GM21737 (cell line): ENCODE data around the gene TMEM272.

Experiments used
- ATAC-seq: cut with Tn5 transposase; IDR thresholded peaks from one replicate; pipeline ENCODE4 v1.9.1; 2021; ENCODE audit warnings: mild to moderate bottlenecking, moderate library complexity; ENCODE audit not compliant: unreplicated experiment

Gene TMEM272, protein sequence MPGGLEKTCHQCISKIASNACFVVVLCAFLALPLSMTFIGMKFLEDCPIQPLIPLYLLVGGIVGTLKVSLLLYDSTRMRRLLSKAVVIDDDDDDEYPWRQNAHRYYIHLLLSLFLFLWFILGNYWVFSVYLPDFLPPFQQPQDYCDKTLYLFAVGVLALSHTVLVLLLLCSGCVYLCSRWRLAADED

DNA sequence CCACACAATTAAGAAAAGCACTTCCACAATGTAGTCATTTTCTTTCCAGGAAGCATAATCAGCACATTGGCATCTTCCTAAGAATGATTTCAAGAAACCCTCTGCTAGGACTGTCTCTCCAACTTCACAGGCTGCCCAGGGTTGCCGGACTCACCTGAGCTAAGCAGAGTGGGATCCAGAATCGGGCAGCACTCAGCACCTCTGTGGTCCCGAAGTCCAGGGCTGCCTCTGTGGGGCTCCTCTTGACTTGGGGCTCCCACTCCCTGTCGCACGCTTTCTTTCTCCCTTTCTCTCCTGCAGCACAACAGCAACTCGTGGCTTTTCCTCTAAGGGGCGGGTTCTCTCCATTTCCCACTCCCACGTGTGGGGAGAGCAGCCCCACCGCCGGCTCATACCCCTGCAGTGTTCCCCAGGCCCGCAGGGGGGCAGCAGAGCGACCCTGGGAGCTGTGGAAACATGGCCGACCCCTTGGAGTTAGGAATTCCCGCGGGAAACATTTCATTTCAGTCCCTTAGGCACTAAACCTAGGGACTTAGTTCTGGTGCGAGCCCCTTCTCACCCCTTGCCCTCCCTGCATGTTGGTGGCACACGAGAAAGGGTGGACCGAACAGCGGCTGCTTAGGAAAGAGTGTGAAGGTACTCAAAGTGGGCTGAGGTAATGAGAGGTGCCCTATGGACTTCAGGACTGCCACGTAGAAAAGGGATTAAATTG is at the start of gene TMEM272:
TSS of gene TMEM272 (minus strand) at position 316 of the 712 bp plus-strand sequence. CDS start 6,647 bp downstream, outside the sequence.
- no peak for ATAC-seq

DNA sequence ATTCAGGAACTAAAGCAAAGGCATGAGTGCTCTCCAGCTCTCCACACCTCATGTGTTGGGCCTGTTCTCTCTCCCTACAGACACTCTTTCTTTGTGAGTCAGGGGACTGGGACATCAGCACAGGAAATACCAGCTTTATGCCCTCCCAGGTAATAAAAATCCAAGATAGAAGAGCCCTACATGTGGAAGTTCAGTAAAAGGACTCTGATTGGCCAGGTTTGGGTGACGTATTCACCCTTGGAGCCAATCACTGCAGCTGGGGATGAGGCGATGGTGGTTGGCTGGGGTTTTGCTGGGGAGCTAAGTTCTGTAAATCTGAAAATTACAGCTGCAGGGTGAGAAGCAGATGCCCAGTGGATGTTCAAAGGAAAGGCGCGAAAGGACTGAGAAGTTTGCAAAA is 49.3 kb upstream of the TMEM272 start:
- ATAC-seq, result no peak

DNA sequence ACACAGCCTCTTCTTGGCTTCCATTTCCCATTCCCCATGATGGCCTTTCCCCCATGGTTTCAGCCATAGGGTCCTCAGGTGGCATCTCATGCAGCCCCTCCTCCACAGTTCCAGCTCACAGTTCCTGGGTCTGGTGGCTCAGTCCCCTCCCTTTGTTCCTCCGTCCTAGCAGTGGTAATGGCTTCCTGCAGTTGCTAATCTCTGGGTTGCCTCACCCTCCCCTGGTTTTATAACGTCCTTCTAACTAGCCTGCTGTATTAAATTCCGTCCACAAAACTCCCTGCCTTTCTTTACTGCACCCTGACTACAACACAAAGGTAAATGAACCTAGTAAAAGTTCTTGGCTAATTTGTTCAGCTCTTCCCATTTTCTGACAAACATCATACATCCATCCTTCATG is 47.7 kb upstream of the TMEM272 start:
- no peak for ATAC-seq

DNA sequence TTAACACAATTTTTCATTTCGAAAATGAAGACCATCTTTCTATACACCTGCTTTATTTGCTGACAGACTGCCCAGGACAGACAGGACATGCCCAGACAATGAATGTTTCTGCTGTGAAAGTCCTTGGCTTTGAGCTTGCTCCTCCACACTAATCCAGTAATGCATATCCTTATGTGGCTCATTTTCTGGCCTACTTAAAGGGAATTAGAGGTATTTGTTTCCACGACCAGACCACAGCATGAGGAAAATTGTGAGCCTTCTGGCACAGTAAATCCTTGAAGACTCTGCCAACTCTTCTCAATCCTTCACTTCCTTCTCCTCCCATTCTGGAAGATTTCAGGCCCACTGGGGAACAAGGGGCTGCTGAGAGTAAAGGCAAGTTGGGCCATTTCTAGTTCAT is 42.5 kb upstream of the TMEM272 start:
- ATAC-seq, result no peak

DNA sequence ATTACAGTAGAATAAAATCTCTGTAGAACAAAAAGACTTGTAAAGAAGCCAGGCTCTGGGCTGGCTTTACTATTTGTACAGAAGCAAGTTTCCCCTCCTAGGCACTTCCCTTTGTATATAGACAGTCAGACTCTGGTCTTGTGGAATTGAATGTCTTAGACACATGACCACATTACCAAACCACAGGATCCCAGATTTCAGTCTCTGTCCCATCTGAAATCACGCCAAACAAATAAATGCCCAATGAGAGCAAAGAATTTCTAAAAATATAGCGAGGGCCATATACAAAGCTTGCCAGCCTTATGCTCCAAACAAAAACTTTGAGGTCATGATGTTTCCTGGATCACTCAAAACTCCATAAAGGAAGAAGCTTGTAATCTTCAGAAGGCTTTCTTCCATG is 40.7 kb upstream of the TMEM272 start:
- no peak for ATAC-seq

DNA sequence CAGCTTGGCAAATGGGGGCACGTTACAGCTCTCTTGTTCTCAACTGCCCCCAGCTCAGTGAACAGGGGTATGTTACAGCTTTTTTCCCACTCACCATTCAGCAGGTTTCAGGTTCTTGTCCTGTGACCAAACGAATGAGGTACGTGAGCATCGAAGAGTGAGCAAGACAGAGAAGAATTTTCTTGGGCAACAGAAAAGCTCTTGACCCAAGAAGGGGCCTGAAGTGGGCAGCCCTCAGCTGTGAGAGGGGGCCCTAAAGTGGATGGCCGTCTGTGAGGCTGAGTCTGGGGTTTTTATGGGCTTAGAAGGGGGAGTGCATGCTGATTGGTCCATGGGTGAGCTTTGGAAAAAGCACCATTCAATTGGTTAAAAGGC is 38.2 kb upstream of the TMEM272 start:
- no peak for ATAC-seq

DNA sequence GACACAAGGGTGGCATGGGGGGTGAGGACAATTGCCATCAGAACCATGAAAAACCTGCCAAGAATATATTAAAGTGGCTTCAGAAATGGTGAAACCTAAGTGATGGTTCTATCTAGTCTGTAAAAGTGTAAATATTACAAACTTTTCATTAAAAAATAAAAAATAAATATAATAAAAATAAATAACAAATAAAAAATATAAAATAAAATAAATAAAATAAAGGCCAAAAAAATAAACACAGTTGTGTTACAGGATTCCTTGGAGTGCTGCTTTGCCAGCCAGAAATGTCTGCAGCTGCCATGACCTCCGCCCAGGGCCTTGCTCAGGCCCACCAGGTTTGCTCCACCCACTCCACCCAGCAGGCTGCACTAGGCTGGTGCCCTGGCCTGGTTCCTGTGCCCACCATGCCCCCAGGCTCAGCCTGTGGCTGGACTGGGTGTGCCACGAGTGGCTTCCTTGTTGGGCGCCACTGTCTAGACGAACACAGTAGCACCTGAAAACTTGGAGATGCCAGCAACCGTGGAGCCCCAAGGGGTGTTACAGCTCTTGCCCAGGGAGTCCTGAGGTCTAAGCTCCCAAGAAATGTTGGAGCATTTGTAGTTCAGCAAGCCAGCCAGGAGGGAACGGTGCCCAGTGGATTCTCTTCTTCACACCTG is 37.7 kb upstream of the TMEM272 start:
- no peak for ATAC-seq

DNA sequence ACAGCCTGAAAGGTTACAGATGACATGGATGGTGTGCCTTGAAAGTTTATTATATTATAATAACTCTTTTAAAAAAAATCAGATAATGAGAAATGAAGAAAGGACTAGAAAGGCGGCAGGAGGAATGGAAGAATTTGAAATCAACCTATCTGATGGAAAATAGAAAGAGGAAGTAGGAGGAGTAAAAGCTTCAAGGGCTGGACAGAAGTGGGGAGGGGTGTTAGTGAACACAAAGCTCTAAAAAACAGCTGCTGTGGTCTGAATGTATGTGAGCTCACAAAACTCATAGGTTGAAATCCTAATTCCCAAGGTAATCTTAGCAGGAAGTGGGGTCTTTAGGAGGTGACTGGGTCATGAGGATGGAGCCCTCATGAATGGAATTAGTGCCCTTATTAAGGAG is 36.3 kb upstream of the TMEM272 start:
- no peak for ATAC-seq

DNA sequence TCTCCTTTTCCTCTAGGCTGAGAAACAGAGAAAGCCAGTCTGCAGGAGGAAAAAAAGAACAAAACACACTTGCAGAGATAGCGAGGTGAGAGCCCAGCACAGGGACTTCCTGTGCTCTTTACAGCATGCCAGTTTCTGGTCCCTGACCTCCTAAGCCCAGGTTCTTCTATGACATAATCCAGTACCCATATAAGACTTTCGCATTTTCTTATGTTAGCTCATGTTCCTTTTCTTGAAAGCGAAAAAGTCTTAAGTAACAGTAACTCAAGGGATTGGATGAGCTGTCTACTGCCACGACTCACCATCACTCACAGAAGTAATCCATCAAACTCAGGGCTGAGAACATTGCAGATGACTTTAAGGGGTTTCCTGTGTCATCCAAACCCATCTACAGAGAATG is 34.2 kb upstream of the TMEM272 start:
- no peak for ATAC-seq

DNA sequence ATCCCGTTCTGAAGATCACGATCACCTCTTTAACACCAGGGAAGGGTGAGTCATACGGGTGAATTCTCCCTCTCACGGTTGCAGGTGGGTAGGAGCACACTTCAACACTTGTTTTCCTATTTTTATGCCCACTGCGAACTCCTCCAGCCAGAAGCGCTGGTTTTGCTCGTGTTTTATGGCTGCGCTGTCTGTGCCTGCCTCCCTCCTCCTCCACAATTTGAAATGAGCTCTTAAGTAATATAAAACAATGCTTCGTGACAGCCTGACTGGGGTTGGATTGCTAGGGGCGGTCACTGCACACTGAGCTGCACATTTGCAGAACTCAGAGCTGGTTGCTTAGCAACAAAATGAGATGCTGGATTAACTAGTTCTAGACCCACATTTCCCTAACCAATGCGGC is 29.7 kb upstream of the TMEM272 start:
- no peak for ATAC-seq

DNA sequence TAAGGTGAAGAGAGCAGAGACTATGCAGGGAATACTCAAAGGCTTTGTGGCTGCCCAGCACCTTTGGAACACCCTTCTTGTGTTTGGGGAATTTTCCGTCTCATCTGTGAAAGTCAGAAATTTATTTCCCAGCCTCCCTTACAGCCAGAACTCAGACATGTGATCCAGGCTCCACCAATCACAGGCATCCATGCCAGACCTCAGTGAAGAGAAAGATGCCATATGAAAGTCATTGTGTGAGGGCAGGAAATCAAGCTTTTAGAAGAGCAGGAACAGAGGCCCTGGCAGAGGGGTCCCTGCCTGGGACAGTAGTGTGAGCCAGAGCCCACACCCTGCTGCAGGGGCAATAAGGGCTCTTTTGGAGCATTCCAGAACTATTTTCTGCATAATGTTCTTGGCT is 28.9 kb upstream of the TMEM272 start:
- ATAC-seq, result no peak

DNA sequence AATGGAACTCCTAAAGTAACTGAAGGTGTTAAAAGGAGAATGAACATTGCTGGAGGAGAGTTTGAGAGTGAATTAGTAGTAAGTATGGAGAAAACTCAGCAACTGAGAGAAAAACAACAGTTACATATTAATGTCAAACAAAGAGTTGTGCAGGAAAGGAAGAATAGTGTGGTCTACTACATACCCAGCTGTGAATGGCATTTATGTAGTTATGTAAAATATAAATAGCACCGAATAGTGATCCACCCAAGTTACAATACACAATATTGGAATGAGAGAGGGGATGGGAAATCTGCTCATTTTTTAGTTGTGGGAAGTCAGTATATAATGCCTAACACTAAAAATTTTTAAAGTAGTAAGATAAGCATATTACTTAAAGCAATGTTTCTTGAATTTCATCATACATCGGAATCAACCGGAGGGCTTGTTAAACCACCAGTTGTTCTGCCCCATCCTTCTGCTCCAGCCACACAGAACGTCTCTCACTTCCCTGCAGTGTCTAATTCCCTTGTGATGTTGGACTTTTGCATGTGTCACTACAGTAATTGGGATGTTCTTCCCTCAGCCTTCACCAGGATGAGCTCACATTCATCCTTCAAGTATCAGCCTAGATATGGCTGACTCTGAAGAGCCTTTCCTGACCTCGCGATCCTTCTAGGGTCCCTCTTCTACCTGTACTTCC is 28.3 kb upstream of the TMEM272 start:
- ATAC-seq, result no peak

DNA sequence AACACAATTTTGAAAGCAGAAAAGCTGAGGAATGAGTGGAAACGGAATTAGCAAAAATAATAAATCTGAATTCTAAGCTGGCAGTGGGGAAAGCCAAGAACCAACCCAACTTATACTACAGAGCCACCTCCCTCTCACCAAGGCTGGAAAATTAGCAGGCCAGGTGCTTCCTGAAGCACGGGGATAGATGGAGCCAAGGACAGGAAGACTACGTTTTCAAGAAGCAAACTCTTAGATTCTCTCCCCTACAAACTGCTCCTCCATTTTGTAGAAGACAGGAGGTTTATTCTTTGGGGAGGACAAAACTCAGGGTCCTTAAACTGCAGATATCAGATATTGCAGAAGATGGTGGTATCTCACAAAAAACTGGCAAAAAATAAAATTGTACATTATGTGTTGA is 25.6 kb upstream of the TMEM272 start:
- no peak for ATAC-seq

DNA sequence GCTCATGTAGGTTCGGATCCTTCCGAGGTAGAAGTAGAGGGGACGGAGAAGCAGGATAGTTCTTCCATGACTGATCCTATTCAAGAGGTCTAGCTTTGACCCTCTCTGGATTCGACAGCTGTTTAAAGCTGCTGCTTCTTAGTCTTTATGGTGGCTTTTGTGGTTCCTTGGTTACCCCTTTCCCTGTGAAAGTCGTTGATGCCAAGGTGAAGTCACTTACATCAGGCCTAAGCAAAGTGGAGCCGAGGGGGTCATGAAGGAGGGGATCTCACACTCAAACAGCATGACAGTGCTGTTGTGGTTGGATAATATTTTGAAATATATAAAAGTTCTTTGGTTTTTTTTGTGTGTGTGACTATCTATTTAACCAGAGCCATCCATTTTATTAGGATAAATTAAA is 24.9 kb upstream of the TMEM272 start:
- ATAC-seq, result no peak

DNA sequence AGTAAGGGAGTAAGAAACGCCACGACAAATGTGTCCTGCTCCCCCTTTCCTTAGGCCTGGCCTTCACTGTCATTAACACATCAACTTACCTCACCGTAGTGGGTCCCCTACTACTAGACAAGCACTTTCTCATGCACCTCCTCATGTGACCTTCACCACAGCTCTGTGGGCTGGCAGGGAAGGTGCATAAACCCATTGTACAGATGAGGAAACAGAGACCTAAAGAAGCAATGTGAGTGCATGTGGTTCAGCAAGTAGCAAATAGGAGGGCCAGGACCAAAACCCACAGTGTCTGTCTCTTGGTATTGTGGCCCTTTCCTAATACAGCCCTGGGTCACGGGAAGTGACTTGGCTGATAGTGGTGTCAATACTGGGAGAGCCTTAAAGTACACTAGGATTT is 22.1 kb upstream of the TMEM272 start:
- no peak for ATAC-seq

DNA sequence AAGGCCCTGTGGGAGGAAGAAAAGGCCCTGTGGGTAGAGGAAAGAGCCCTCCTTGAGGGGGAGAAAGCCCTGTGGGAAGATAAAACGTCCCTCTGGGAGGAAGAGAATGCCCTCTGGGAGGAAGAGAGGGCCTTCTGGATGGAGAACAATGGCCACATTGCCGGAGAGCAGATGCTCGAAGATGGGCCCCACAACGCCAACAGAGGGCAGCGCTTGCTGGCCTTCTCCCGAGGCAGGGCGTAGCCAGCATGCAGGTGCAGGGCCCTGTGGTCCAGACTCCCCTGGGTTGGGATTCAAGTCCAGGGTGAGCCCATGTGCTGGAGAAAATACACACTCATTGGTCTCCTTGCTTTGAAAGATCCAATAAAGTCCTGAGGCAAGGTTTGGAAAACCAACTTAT is 20.9 kb upstream of the TMEM272 start:
- ATAC-seq, result no peak

DNA sequence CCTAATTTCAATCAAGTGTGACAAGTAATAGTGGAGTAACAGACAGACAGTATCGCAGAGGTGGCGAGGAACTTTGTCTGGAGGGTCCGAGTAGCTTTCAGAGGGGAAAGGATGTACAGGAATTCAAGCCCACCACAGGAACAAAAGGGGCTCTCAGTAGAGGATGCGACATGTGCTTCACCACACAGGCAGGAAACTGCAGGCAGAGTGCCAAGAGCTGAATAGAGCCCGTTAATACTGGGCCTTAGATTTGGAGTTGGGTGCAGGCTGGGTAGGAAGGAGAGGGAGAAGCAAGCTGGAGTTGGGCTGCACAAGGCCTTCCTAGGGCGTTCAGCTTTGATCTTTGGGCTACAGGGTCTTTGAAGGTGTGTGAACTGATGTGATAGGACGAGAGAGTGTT is 18.0 kb upstream of the TMEM272 start:
- no peak for ATAC-seq

DNA sequence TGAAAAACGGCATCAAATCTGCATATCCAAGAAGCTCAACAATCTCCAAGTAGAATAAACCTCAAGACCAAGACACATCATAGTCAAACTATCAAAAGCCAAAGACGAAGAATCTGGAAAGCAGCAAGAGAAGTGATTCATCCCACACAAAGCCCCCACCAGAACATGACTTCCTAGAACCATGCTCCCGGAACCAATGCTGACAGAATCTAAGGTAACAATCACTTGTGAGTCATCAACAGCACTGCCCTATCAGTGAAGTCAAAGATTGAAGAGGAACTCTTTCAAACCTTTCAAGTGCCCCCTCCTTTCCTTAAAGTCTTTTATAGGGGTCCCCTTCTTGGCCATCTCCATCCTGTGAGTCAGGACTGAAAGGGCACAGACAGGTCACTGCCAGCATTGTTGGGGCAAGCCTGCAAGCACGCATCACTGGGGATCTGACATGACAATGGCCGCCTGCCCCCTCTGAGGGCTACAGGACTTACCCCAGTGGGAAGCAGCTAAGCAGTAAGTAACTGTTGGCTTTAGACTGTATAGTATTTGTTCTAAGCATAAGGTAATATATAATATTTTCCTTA is 16.8 kb upstream of the TMEM272 start, which contains the start of gene CCDC70:
TSS of gene CCDC70 (plus strand) at position 247 of the 578 bp plus-strand sequence. CDS start 3,443 bp downstream, outside the sequence.
- ATAC-seq, result no peak

DNA sequence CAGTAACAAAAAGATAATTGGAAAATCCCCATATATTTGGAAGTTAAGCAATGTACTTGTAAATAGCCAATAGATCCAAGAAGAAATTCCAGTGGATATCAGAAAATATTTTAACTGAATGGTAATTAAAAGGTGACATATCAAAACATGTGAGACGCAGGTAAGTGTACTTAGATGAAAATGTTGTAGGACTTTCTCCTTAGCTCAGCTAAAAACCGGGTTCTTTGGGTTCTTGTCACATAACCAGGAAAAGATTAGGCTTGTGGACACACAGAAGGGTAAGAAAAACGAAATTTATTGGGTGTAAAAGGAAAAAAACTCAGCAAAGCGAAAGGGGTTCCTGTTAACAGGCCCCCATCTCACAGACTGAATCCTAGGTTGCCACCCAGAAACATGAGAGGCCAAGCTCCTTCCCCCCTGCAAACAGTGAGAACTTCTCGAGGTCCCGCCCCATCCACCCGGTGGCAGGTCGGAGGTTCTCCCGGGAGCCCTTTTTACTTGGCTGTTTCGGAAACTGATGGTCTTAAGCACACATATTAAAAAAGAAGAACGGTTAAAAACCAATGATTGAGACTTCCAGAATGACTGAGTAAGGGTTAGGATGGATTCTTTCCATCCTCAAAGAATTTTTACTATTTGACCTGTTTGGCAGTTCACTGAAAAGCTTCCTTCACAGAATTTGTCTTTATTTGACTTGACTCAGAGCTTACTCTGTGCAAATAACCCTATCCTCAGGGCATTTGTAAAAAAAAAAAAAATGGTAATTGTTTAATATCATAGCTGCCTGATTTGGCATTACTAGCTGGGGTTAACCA is 13.7 kb upstream of the TMEM272 start:
- ATAC-seq, result no peak

DNA sequence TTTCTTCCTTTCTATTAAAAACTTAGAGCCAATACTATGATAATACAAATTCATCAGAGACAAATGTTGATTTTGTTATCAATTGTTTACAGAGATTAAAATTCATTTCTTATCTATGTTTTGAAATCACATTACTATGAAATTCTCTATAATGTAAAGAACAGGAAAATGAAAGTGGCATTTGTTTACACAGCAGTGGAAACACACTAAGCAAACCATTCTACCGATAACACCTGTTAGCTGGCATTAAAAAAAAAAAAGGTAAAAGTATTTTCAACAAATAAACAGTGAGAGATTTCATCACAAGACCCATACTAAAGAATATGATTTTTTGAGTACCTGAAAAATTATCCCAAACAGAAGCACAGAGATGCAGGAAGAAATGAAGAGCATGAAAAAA is 12.0 kb upstream of the TMEM272 start:
- ATAC-seq, result no peak
